ENCODE results near the gene FAAH.

- TF ChIP-seq ZNF549 (CRISPR knock-in tag; IDR thresholded peaks at IDR 0.05) (no peak), SOX6 (IDR thresholded peaks at IDR 0.05) (no peak), SOX6 (CRISPR knock-in tag; IDR thresholded peaks at IDR 0.05) (no peak), EHMT2 (IDR thresholded peaks at IDR 0.05; ENCODE audit: borderline replicate concordance, low read depth, low read length) (no peak), MXI1 (IDR thresholded peaks at IDR 0.05; ENCODE audit: borderline replicate concordance, low read depth, low read length) (no peak)
Observed at GRCh38 chr1:46458190-46458589, 64.1 kb downstream of the FAAH start.
